Activated B cell treated with CpG ODN at 0.5 μM for 24 hours (primary cell): ENCODE measurements around the gene HK1. TPM values are rescaled to one million over a fixed set of nuclear protein-coding genes. Genes with fewer than 3 reads are reported as not detected.
A peak's percentile ranks its signal among the peaks of the same experiment; 100 is the strongest.

Experiments used
- ATAC-seq: fragments of 200-7000 bp; cut with Tn5 transposase; one replicate; pipeline ENCODE4 v1.10.0; 2021; ENCODE audit warnings: low read depth, mild to moderate bottlenecking, moderate library complexity
- CTCF ChIA-PET: fragments of 350-600 bp; sonication (Branson Sonifier 250); formaldehyde crosslinking; loops from one replicate; lab custom pipeline; 2021; ENCODE audit warnings: antibody characterized with exemption; lab: Charles Lee
- POLR2A ChIA-PET: fragments of 350-600 bp; sonication (Branson Sonifier 250); formaldehyde crosslinking; loops from one replicate; lab custom pipeline; 2021; ENCODE audit warnings: antibody characterized with exemption; lab: Charles Lee
- DNase-seq: peaks from one replicate; pipeline ENCODE4 v3.0.0; 2022
- H3K27ac Mint-ChIP-seq: one replicate; pipeline ENCODE4 v1.8.0; 2020; ENCODE audit warnings: mixed read lengths
- H3K27me3 Mint-ChIP-seq: one replicate; pipeline ENCODE4 v1.8.0; 2021; ENCODE audit warnings: mixed read lengths
- H3K36me3 Mint-ChIP-seq: one replicate; pipeline ENCODE4 v1.8.0; 2021; ENCODE audit warnings: low read depth, mixed read lengths
- H3K4me1 Mint-ChIP-seq: one replicate; pipeline ENCODE4 v1.8.0; 2021; ENCODE audit warnings: mixed read lengths
- H3K4me3 Mint-ChIP-seq: one replicate; pipeline ENCODE4 v1.8.0; 2020; ENCODE audit warnings: mild to moderate bottlenecking, mixed read lengths
- H3K9me3 Mint-ChIP-seq: one replicate; pipeline ENCODE4 v1.8.0; 2020; ENCODE audit warnings: mixed read lengths
- CTCF ChIP-seq: fragments of 200-600 bp; IDR thresholded peaks from one replicate; pipeline ENCODE4 v1.8.0; 2022; ENCODE audit warnings: antibody characterized with exemption, mild to moderate bottlenecking
- intact Hi-C: fragments of 100-400 bp; cut with micrococcal nuclease; formaldehyde crosslinking; loops from one replicate; pipeline ENCODE4 v1.15.1; 2024
- total RNA-seq: library from RNA; stranded (reverse); gene quantifications from 2 replicates; pipeline ENCODE4 v1.2.3, GENCODE V29; 2022

Gene HK1
- total RNA-seq, 1 donor from 2014 or later: 47.2 TPM

- Mint-ChIP-seq H3K27me3 (no peaks in the 10 kb centered on the region), H3K36me3 (peaks cover 12% of the 10 kb centered on the region), H3K27ac (no peak overlapping the region), H3K9me3 (no peaks in the 10 kb centered on the region), H3K4me1 (peaks cover 25% of the 10 kb centered on the region), H3K4me3 (no peak overlapping the region)
- intact Hi-C loops: loop anchor here (1.0 to 5.0 kb wide), 3 partner anchors 232 to 880 kb away; partner anchors contain the start of genes PPA1 and SLC25A16
- TF ChIP-seq CTCF: no peak
- CTCF ChIA-PET: interaction anchor here (1.2 to 4.2 kb wide), 6 partner anchors 14 to 178 kb away, joined by 3 to 20 read pairs (median 7); no protein-coding TSS in a partner anchor
- ATAC-seq: no peak
- POLR2A ChIA-PET: interaction anchor here (0.7 to 1.9 kb wide), 4 partner anchors 79 to 1075 kb away, joined by 4 to 13 read pairs (median 5); partner anchors contain the start of gene HNRNPH3
- DNase-seq: no peak
Measured at GRCh38 chr10:69406816-69407580, 128.7 kb downstream of the HK1 start.

DNA sequence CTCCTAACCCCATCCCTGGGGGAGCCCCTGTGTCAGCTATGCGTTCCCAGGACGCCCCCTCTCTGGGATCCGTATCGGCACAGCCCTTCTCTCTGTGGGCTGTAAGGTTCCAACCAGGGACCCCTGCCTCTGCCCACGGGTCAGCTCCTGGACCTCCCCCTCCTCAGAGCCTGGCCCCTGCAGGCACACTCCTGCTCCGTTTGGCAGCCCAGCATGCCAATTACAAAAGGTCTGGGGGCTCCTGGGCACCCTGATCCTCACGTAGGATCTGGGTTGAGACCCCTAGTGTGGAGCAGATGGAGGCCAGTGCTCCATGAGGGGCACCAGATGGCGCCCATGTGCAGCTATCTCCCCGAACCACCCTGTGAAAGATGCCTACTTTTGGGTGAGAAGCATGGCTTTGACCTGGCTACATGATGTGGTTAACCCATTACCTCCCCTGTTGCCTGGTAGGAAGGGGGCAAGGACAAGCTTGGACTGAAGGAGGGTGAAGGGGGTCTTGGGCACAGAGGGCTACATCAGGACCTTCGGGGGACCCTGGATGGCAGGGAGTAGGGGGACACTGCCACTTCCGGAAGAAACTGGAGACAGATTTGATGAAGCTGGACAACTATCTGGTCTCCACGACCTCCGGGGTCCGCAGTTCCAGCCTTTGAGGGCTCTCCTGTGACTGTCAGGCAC is 129.5 kb downstream of the HK1 start:
- no peaks in the 10 kb centered on the region for H3K9me3 Mint-ChIP-seq
- intact Hi-C loops: loop anchor here (1.0 to 5.0 kb wide), 8 partner anchors 89 to 880 kb away; partner anchors contain the start of genes CCAR1, PPA1, SAR1A and SLC25A16
- POLR2A ChIA-PET: interaction anchor here (0.6 to 1.9 kb wide), 12 partner anchors 8 to 1076 kb away, joined by 3 to 12 read pairs (median 6); partner anchors contain the start of genes DDX21, HNRNPH3 and SUPV3L1

DNA sequence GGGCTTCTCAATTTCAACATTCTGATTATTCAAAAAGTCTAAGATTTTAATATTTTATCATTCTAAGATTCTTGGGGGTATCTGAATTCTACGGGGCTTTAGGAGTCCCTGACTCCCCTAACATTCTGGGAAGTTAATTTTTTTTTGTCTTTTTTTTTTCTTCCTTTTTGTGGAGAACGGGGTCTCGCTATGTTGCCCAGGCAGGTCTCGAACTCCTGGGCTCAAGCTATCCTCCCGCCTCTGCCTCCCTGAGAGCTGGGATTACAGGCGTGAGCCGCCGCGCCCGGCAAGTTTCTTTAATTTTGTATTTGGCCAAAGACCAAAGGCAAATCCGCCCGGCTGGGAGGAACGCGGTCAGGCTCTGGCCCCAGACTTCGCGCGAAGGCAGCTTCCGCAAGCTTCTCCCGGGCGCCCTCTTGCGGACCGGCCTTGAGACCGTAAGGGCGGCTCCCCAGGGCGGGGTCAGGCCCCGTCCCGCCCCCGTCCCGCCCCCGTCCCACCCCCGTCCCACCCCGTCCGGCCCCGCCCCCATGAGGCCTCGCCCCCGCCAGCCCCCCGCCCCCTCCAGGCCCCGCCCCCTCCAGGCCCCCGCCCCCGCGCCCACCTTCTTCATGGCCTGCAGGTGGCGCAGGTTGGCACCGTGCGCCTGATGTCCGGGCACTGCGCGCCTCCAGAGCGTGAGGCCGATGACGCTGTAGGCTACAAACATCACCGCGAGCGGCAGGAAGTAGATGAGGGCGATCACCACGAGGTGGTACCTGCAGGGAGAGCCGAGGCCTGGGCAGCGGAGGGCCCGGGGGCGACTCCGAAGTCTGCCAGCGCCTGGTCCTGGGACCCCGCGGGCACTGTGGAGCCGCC is 130.3 kb downstream of the HK1 start:
- peak; percentile 83 for DNase-seq
- H3K27ac Mint-ChIP-seq: peak overlapping the region; percentile 83
- intact Hi-C loops: loop anchor here (1.0 to 5.0 kb wide), 8 partner anchors 43 to 881 kb away; partner anchors contain the start of genes CCAR1, PPA1, SAR1A and SLC25A16
- POLR2A ChIA-PET: interaction anchor here (0.6 to 1.9 kb wide), 13 partner anchors 8 to 1077 kb away, joined by 3 to 12 read pairs (median 5); partner anchors contain the start of genes DDX21, HNRNPH3 and SUPV3L1
- H3K4me3 Mint-ChIP-seq: peak overlapping the region; percentile 69
- ATAC-seq: peak; percentile 82
- H3K9me3 Mint-ChIP-seq: no peaks in the 10 kb centered on the region
- CTCF ChIA-PET: interaction anchor here (0.9 to 4.2 kb wide), 5 partner anchors 16 to 229 kb away, joined by 3 to 20 read pairs (median 7); no protein-coding TSS in a partner anchor
- TF ChIP-seq CTCF: no peak
- H3K27me3 Mint-ChIP-seq: no peaks in the 10 kb centered on the region
- H3K4me1 Mint-ChIP-seq: peaks cover 28% of the 10 kb centered on the region
- peaks cover 2% of the 10 kb centered on the region for H3K36me3 Mint-ChIP-seq

More for the DNA sequence above, 129.5 kb downstream of the HK1 start:
- H3K27me3 Mint-ChIP-seq: no peaks in the 10 kb centered on the region
- no peak for ATAC-seq
- H3K27ac Mint-ChIP-seq: peak overlapping the region; percentile 20
- H3K4me3 Mint-ChIP-seq: peak overlapping the region; percentile 50
- H3K36me3 Mint-ChIP-seq: peaks cover 5% of the 10 kb centered on the region
- no peak for TF ChIP-seq CTCF
- H3K4me1 Mint-ChIP-seq: peaks cover 25% of the 10 kb centered on the region
- CTCF ChIA-PET: interaction anchor here (0.9 to 4.2 kb wide), 6 partner anchors 15 to 230 kb away, joined by 3 to 20 read pairs (median 7); no protein-coding TSS in a partner anchor
- no peak for DNase-seq

DNA sequence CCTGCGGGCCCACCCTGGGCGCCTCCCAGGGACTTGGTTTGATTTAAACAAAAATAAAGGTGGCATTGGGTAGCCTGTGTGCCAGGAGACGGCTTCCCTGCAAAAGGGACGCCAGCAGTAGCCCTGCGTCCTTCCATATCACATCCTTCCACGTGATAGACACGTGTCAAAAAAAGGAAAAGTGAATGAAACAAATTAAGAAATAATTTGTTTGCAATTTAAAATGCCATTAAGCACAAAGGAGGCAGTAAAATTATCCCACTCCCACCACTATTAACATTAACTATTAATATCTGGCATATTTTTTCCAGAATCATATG is 130.8 kb downstream of the HK1 start:
- Mint-ChIP-seq H3K4me1 (peaks cover 28% of the 10 kb centered on the region), H3K27ac (peak overlapping the region; percentile 83), H3K27me3 (no peaks in the 10 kb centered on the region), H3K36me3 (peaks cover 2% of the 10 kb centered on the region), H3K4me3 (no peak overlapping the region), H3K9me3 (no peaks in the 10 kb centered on the region)
- TF ChIP-seq CTCF: no peak
- DNase-seq (no peak), ATAC-seq (no peak)
- ChIA-PET CTCF (interaction anchor here (2.4 to 3.0 kb wide), 2 partner anchors 99 to 107 kb away, joined by 7 to 20 read pairs; no protein-coding TSS in a partner anchor), POLR2A (interaction anchor here (1.0 to 1.9 kb wide), 5 partner anchors 64 to 453 kb away, joined by 3 to 6 read pairs (median 6); partner anchors contain the start of genes DDX21 and SUPV3L1)
- intact Hi-C loops: loop anchor here (1.0 to 5.0 kb wide), 4 partner anchors 42 to 882 kb away; partner anchors contain the start of genes CCAR1, PPA1, SLC25A16 and TSPAN15
